HG03280 (cell line): ENCODE measurements around the gene GALR3.
"Not testable (repeated sequence)": the region's sequence is repeated elsewhere in the genome, so short reads cannot be mapped to it uniquely, and the experiment has no call there.

ENCODE experiments used
- ATAC-seq: cut with Tn5 transposase; IDR thresholded peaks from one replicate; pipeline ENCODE4 v1.9.1; 2021; ENCODE audit warnings: mild to moderate bottlenecking, moderate library complexity; ENCODE audit not compliant: unreplicated experiment

Gene GALR3, protein sequence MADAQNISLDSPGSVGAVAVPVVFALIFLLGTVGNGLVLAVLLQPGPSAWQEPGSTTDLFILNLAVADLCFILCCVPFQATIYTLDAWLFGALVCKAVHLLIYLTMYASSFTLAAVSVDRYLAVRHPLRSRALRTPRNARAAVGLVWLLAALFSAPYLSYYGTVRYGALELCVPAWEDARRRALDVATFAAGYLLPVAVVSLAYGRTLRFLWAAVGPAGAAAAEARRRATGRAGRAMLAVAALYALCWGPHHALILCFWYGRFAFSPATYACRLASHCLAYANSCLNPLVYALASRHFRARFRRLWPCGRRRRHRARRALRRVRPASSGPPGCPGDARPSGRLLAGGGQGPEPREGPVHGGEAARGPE

DNA sequence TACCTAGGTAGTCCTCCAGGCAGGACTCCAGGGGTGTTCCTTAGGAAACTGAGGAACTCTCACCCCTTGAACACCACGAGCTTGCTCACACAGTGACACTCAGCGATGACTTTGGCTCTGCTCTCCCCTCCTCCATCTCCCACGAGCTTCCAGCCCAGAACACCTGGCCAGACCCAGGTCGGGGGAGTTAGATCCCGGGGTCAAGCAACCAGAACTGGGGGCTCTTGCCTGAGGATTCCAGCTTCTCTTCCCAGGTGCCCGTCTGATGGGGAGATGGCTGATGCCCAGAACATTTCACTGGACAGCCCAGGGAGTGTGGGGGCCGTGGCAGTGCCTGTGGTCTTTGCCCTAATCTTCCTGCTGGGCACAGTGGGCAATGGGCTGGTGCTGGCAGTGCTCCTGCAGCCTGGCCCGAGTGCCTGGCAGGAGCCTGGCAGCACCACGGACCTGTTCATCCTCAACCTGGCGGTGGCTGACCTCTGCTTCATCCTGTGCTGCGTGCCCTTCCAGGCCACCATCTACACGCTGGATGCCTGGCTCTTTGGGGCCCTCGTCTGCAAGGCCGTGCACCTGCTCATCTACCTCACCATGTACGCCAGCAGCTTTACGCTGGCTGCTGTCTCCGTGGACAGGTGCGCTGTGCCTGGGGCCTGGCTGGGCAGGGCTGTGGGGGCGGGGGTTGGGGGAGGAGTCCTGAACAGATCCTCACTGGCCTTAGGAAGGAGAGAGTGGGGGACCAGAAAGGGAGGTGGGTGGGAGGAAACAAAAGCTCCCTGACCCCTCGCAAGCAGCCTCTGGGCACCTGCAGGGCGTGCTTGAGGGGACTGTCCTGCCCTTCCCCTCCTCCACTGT is at the start of gene GALR3:
TSS of gene GALR3 (plus strand) at position 249 of the 852 bp plus-strand sequence. CDS start at position 274, 25 bp downstream.
- ATAC-seq, result no peak

DNA sequence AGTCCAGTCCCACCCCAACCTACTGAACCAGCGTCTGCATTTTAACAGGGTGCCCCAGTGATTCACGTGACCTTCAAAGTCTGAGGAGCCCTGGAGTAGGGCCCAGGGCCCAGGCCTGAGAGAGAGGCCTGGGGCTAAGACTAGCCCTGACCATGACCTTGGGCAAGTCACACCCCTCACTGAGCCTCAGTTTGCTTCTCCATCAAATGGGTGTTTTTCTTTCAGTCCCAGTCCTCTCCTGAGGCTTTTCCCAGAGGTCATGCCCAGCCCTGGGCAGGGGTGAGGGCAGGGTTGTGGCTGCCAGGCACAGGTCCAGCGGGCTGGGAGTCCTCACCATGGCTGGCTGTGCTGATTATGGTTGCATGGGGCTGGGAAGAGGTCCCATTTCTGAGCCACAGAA is 48.5 kb upstream of the GALR3 start:
- no peak for ATAC-seq

DNA sequence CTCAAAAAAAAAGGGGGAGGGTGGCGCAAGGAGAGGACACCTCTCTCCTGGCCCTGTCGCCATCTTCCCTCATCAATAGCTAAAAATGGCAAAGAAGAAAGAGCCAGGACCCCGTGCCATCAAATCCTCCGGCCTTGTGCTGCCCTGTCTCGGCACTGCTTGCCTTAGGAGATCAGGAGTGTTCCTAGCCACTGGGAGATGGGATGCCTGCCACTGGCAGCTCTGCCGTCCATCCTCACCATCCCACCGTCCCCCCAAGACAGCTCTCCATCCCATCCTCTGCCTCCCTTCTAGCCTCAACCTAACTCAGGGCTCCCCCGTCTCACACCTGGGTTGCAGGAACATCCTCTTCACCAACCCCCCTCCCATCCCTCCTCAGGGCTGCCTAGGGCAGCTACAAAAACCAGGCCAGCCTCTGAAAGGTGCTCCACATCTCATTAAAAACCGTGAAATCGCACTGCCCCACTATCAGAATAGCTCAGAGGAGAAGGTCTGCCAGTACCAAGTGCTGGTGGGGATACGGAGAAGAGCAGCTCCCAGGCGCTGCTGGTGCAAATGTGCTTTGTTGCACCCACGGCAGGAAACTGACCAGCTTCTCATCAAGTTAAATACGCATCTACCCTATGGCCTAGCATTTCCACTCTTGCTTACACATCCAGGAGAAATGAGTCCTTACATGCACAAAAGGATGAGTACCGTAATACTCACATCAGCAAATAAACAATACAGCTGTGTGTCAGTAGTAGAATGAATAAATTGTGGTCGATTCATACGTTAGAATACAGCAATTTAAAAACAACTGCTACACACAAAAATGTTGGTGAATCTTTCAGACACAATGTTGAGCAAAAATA is 47.2 kb upstream of the GALR3 start:
- ATAC-seq, result no peak

DNA sequence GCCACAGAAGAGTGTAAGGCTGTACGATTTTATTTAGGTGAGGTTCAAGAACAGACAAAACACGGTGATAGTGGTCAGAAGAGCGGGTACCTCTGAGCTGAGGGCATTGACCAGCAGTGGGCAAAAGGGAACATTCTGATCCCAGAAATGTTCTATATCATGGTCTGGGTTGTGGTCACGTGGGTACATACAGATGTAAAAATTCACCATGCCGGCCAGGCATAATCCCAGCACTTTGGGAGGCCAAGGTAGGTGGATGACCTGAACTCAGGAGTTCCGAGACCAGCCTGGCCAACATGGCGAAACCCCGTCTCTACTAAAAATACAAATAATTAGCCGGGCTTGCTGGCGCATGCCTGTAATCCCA is 46.6 kb upstream of the GALR3 start:
- ATAC-seq, result no peak

DNA sequence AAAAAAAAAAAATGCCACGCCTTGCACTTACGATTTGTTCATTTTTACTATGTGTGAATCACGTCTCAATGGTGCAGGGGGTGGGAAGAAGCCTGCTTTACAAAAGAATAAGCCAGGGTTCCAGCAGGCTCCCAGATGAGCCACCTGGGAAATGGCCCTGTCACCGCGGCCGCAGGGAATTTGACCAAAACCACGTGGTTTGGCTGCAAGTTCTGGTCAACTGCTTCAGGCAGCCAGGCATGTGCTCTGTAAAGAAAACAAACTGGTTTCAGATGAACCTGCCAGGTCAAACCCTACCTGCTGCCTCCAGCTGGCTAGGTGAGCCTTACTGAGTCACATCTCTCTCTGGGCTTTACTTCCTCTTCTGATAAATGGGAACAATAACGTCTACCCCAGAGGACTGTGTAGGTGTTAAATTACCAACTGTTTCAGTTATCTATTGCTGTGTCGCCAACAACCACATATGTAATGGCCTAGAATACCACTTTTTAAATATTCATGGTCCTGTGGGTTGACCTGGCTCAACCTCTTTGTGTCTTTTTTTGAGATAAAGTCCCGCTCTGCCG is 46.0 kb upstream of the GALR3 start:
- no peak for ATAC-seq

DNA sequence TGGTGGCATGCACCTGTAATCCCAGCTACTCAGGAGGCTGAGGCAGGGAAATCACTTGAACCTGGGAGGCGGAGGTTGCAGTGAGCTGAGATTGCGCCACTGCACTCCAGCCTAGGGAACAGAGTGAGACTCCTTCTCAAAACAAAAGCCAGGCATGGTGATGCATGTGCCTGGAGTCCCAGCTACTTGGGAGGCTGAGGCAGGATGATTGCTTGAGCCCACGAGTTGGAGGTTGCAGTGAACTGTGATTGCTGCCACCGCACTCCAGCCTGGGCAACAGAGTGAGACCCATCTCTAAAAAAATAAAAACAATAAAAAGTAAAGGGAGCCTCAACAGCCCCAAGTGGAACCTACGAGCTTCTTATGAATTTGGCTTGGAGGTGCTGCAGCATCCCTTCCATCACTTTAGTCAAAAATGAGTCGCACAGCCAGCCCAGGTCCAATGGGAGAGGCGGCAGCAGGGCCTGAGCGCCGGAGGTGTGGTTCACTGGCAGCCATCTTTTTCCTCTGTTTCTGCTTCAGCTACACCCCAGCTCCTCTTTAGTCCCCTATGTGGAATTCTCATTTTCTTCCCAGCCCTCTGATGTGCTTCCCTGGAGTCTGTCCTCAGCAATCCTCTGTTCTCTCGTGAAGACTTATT is 44.7 kb upstream of the GALR3 start:
- ATAC-seq, result no peak

DNA sequence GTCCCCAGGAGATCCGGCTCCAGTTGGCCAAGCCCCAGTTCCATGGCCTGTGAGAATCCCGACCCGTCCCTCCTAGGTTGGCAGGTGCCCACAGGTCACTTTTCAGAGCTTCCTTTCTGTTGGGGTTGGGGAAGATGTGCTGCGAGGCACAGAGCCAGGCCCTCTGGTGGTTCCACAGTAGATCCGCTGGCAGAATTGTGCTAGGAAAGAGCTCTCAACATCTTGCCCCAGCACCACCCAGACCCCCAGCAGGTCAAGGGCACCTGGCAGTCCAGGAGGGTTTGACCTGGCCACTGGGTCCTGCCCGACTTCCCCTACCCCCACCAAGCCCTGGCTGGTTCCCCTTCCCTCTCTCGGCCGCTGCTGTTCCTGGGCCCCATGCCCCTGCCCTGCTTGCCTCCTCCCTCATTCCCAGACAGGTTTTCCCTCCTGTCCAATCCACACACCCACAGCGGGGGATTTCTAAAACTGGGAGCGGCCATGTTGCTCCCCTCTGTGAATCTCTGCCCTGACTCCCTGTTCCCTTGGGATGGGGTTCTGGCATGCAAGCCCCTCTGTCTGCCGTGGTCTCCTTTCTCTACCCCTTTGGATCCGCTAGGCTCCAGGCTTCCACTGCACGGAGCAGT is 41.6 kb upstream of the GALR3 start:
- no peak for ATAC-seq

DNA sequence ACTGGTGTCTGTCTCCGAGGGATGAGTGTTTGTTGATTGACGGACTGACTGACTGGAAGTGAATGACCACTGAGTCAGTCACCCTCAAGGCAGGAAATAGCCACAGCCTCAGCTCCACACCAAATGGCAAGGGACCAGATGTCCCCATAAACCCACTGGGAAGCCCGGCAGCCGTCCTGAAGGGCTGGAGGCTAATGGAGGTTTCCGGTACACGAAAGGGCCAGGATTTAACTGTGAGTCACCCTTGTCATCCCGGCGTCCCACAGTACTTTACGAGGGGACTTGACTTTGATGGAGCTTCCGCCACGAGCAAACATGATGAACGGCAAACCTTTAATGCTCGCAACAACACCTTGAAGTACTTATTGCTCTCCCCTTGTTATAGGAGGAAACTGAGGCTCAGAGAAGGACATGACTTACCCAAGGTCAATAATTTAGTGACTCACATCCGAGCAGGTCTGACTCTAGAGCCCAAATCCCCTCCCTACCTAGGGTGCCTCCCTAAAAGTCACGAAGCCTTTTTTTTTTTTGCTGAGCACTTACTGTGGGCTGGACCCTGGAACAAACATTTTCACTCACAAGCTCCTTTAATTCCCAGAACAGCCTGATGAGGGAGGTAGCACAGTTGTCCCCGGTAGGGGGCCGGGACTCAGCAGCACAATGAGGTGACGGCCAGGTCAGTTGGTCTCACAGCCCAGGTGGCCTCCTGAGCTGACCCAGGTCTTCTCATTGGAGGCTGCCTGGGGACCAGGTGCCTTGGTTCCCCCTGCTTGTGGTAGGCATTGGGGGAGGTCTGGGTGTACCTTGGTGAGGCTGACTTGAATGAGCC is 40.6 kb upstream of the GALR3 start:
- no peak for ATAC-seq

DNA sequence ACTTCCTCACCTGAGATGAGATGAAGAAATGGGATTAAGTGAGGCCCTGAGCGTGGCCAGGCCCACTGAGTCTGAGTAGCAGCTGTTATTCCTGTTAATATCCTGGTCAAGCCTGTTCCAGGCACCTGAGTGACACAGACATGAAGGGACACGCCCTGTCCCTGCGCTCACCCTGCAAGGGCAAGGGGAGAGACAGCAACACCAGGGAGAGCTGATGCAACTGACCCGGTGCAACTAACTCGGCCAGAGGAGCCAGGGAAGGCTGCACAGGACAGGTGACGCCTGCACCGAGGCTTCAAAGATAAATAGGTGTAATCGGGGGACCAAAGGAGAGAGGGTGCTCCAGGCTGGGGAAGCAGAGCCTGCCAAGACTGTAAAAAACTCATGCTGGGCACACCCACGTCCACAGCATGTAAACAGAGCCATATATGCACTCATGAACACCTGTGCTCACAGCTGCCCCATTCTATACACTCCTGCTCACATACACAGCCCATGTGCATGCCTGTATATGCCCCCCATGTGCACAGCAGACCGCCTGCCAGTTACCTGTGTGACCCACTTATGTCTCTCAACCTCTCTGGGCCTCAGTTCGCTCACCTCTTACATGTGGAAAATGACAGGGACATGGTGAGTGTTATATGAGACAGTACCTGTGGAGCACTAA is 38.2 kb upstream of the GALR3 start:
- no peak for ATAC-seq

DNA sequence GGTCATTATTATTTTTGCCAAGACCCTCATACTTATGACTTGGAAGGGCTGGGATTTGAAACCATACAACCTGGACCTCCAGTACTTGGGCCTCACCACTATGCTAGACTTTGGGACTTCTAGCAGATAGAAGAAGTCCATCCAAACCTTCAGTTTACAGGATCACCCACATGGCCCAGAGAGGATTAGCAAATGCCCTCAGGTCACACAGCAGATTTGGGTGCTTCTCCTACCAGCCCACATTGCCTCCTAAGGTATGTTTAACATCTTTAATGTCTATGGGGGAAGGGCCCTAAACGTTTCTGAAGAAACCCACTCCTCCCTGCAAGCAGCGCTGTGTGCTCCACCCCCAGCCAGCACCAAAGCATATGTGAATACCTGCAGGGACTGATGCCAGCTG is 32.9 kb upstream of the GALR3 start:
- no peak for ATAC-seq

DNA sequence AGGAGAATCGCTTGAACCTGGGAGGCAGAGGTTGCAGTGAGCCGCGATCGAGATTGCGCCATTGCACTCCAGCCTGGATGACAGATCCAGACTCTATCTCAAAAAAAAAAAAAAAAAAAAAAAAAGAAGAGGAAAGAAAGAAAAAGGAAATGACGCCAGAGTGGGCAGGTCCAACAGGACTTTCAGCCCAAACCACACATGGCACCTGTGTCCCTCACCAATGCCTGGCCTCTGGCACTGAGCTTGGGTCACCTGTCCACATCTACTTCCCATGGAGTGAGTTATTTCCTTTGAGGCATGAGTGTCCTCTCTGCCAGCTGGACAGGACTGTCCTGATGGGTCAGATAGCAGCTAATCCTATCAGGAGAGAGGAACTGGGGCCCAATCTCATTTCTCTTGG is 30.7 kb upstream of the GALR3 start:
- ATAC-seq, result no peak

DNA sequence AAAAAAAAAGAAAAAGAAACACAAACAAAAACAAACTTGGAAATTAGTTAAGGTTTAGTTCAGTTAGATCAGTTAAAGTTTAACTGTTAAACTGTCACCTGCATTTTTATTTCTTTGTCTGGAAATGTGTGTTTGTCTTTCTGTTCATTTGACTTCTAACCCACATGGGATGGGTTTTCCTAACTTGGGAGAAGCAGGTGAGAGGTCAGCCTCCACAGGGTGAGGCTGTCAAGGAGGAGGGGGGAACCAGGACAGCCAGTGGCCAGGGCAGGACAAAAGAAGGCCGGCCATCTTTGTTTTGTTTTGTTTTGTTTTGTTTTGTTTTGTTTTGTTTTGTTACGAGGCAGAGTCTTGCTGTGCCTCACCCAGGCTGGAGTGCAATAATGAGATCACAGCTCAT is 28.8 kb upstream of the GALR3 start:
- ATAC-seq, result no peak

DNA sequence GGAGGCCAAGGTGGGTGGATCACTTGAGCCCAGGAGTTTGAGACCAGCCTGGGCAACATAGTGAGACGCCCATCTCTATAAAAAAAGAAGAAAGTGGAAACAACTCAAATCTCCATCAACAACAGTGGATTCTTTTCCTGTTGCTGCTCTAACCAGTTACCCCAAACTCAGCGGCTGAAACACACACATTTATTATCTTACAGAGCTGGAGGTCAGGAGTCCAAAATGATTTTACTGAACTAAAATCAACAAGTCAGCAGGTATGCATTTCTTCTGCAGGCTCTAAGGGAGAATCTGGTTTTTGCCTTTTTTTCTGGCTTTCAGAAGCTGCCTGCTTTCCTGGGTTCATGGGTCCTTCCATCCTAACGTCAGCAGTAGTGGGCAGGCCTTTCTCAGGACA is 27.1 kb upstream of the GALR3 start:
- ATAC-seq, result no peak

DNA sequence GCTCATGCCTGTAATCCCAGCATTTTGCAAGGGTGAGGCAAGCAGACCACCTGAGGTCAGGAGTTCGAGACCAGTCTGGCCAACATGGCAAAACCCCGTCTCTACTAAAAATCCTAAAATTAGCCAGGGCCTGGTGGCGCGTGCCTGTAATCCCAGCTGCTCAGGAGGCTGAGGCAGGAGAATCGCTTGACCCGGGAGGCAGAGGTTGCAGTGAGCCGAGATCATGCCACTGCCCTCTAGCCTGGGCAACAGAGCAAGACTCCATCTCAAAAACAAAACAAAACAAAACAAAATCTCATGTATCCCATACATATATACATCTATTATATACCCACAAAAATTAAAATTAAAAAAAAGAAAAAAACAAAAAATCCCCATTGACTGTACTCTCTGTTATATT is 25.9 kb upstream of the GALR3 start:
- not testable (repeated sequence) for ATAC-seq

DNA sequence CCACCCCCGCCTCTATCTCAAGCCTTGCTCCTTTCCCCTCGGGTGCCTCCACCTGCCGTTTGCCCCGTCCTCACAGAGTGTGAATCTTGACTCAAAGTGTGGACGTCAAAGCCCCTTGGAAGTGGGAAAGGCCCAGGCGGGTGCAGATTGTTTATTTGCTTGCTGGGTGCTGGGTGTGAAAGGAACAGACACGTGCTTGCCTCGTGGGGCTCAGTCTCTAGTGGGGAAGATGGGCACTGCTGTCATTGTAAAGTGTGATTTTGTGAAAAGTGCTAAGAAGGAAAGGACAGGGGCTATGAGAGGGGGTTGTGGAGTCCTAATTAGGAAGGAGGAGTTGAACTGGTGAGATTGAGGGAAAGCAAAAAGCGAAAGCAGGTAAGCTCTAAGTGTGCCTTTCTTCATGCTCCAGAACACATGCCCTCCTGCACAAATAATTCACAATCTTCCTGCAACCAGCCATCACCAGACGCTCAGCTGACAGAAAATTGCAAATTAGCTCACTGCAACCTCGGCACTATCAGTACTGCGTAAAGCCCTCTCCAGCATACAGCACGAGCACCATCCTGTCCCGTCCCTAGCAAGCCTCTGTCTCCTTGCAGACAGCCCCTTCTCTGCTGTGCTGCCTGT is 25.2 kb upstream of the GALR3 start:
- ATAC-seq, result no peak

DNA sequence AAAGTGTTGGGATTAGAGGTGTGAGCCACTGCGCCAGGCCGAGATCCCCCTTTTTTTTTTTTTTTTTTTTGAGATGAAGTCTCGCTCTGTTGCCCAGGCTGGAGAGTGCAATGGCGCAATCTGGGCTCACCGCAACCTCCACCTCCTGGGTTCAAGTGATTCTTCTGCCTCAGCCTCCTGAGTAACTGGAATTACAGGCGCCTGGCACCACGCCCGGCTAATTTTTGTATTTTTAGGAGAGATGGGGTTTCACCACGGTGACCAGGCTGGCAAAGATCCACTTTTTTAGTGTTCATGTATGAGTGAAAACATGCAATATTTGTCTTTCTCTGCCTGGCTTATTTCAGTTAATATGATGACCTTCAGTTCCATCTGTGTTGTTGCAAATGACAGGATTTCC is 23.2 kb upstream of the GALR3 start:
- not testable (repeated sequence) for ATAC-seq

DNA sequence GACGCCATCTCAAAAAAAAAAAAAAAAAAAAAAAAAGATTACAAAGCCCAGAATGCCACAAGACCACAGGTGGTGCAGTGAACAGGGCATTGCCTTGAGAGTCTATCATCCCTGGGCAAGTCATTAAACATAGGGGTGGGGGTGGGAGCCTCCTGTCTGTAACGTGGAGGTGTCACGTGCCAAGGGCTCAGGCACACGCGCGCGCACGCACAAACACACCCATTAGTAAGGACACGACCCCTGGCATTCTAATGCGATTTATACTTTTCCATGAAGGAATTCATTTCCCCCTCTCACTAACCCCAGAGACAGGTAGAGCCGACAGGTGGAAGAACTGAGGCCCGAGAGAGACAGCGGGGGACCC is 21.3 kb upstream of the GALR3 start:
- ATAC-seq, result no peak
